Measurements from ENCODE around the gene PRR30.

PRR30 gene

GRCh38 chr2:27162151-27163121, 23.2 kb upstream of the PRR30 start:
- Histone ChIP-seq H3K9me2 (replicated peaks; ENCODE audit: insufficient read depth, low read length) (no peaks in the 10 kb centered on the region), H3K4me3 (ENCODE audit: low read length) (peak overlapping the region; percentile 58), H4K20me1 (ENCODE audit: insufficient read depth, low read length) (no peaks in the 10 kb centered on the region), H2AFZ (ENCODE audit: low read length) (peak overlapping the region; percentile 82), H3K9ac (ENCODE audit: low read length) (peak overlapping the region; percentile 65), H3K27ac (ENCODE audit: low read length) (peak overlapping the region; percentile 91), H3K9me3 (replicated peaks; ENCODE audit: insufficient read depth, low read length) (no peaks in the 10 kb centered on the region), H3K27me3 (replicated peaks; ENCODE audit: insufficient read depth, low read length) (no peaks in the 10 kb centered on the region), H3K4me2 (ENCODE audit: low read depth, low read length) (peak overlapping the region; percentile 78), H3K79me2 (ENCODE audit: low read length) (no peaks in the 10 kb centered on the region), H3K36me3 (replicated peaks; ENCODE audit: insufficient read depth, low read length) (no peaks in the 10 kb centered on the region), H3F3A (ENCODE audit: insufficient read depth, low read length) (peaks cover 44% of the 10 kb centered on the region), H3K4me1 (ENCODE audit: low read length) (peaks cover 62% of the 10 kb centered on the region)
- DNase-seq = peak; percentile 85
- TF ChIP-seq EZH2phosphoT487 (IDR thresholded peaks at IDR 0.05; ENCODE audit: low read length) (no peak), CTCF (IDR thresholded peaks at IDR 0.05; ENCODE audit: low read length) (no peak), EZH2 (optimal IDR thresholded peaks at IDR 0.05; ENCODE audit: low read depth, low read length) (no peak)

- Histone ChIP-seq H3F3A (ENCODE audit: insufficient read depth, low read length) (peaks cover 42% of the 10 kb centered on the region), H3K36me3 (replicated peaks; ENCODE audit: insufficient read depth, low read length) (no peaks in the 10 kb centered on the region), H3K4me1 (ENCODE audit: low read length) (peaks cover 51% of the 10 kb centered on the region), H2AFZ (ENCODE audit: low read length) (no peak overlapping the region), H3K79me2 (ENCODE audit: low read length) (no peaks in the 10 kb centered on the region), H3K4me3 (ENCODE audit: low read length) (no peak overlapping the region), H3K4me2 (ENCODE audit: low read depth, low read length) (no peak overlapping the region), H3K9ac (ENCODE audit: low read length) (no peak overlapping the region), H3K9me2 (replicated peaks; ENCODE audit: insufficient read depth, low read length) (no peaks in the 10 kb centered on the region), H4K20me1 (ENCODE audit: insufficient read depth, low read length) (no peaks in the 10 kb centered on the region), H3K27ac (ENCODE audit: low read length) (no peak overlapping the region), H3K9me3 (replicated peaks; ENCODE audit: insufficient read depth, low read length) (no peaks in the 10 kb centered on the region), H3K27me3 (replicated peaks; ENCODE audit: insufficient read depth, low read length) (no peaks in the 10 kb centered on the region)
- DNase-seq = no peak
- no peak for TF ChIP-seq EZH2phosphoT487 (IDR thresholded peaks at IDR 0.05; ENCODE audit: low read length)
- no peak for TF ChIP-seq CTCF (IDR thresholded peaks at IDR 0.05; ENCODE audit: low read length)
- no peak for TF ChIP-seq EZH2 (optimal IDR thresholded peaks at IDR 0.05; ENCODE audit: low read depth, low read length)
These were observed 21.0 kb upstream of the PRR30 start for GRCh38 chr2:27160191-27160590.

GRCh38 chr2:27159271-27159670, 20.1 kb upstream of the PRR30 start:
- H2AFZ ChIP-seq (ENCODE audit: low read length) = no peak overlapping the region
- H3K27ac ChIP-seq (ENCODE audit: low read length) = no peak overlapping the region
- H3K4me1 ChIP-seq (ENCODE audit: low read length) = peaks cover 51% of the 10 kb centered on the region
- no peaks in the 10 kb centered on the region for H3K36me3 ChIP-seq (replicated peaks; ENCODE audit: insufficient read depth, low read length)
- H3K4me2 ChIP-seq (ENCODE audit: low read depth, low read length) = no peak overlapping the region
- no peaks in the 10 kb centered on the region for H3K27me3 ChIP-seq (replicated peaks; ENCODE audit: insufficient read depth, low read length)
- H3K79me2 ChIP-seq (ENCODE audit: low read length) = no peaks in the 10 kb centered on the region
- no peaks in the 10 kb centered on the region for H3K9me2 ChIP-seq (replicated peaks; ENCODE audit: insufficient read depth, low read length)
- no peak overlapping the region for H3K4me3 ChIP-seq (ENCODE audit: low read length)
- H4K20me1 ChIP-seq (ENCODE audit: insufficient read depth, low read length) = no peaks in the 10 kb centered on the region
- no peaks in the 10 kb centered on the region for H3K9me3 ChIP-seq (replicated peaks; ENCODE audit: insufficient read depth, low read length)
- TF ChIP-seq CTCF (IDR thresholded peaks at IDR 0.05; ENCODE audit: low read length) = no peak
- no peak for TF ChIP-seq EZH2 (optimal IDR thresholded peaks at IDR 0.05; ENCODE audit: low read depth, low read length)
- no peak for TF ChIP-seq EZH2phosphoT487 (IDR thresholded peaks at IDR 0.05; ENCODE audit: low read length)
- H3K9ac ChIP-seq (ENCODE audit: low read length) = no peak overlapping the region
- H3F3A ChIP-seq (ENCODE audit: insufficient read depth, low read length) = peaks cover 36% of the 10 kb centered on the region
- DNase-seq = no peak
